Subcutaneous adipose tissue (tissue), 4 donors: ENCODE measurements around the gene CLPTM1. TPM values are rescaled to one million over a fixed set of nuclear protein-coding genes. Genes with fewer than 3 reads are reported as not detected.

ENCODE experiments used
- CTCF ChIP-seq: fragments of 450-650 bp; IDR thresholded peaks from one replicate; pipeline ENCODE4 v1.5.1; 2016; ENCODE audit warnings: low read depth, mild to moderate bottlenecking, control low read depth, antibody characterized with exemption, moderate library complexity
- total RNA-seq, 4 donors: library from RNA; depleted of rRNA; stranded (reverse); fragments of >200 nt; gene quantifications; one replicate each; pipeline ENCODE4 v1.1.0, GENCODE V29; 2016

CLPTM1 gene
- total RNA-seq, 4 donors from 2014 or later, result 45.8 to 86.1 (median 65.3) TPM

- no peak for TF ChIP-seq CTCF
Observed at GRCh38 chr19:44974857-44975256, 19.7 kb downstream of the CLPTM1 start.

- TF ChIP-seq CTCF, result no peak
Observed at GRCh38 chr19:44975444-44975843, 20.3 kb downstream of the CLPTM1 start.

GRCh38 chr19:44984005-44984404 is 28.8 kb downstream of the CLPTM1 start:
- no peak for TF ChIP-seq CTCF

- TF ChIP-seq CTCF, result no peak
Observed at GRCh38 chr19:44985445-44985844, 30.3 kb downstream of the CLPTM1 start.

- no peak for TF ChIP-seq CTCF
Observed at GRCh38 chr19:44986389-44986788, 31.2 kb downstream of the CLPTM1 start.

- no peak for TF ChIP-seq CTCF
Observed at GRCh38 chr19:44987148-44987675, 32.0 kb downstream of the CLPTM1 start.

- no peak for TF ChIP-seq CTCF
Observed at GRCh38 chr19:44988273-44988672, 33.1 kb downstream of the CLPTM1 start.
